ENCODE measurements around the gene APEH.

- no peak for TF ChIP-seq KDM2B (CRISPR knock-in tag; IDR thresholded peaks at IDR 0.05)
- TF ChIP-seq MAX (CRISPR knock-in tag; IDR thresholded peaks at IDR 0.05): no peak
- TF ChIP-seq, protein P1, sequence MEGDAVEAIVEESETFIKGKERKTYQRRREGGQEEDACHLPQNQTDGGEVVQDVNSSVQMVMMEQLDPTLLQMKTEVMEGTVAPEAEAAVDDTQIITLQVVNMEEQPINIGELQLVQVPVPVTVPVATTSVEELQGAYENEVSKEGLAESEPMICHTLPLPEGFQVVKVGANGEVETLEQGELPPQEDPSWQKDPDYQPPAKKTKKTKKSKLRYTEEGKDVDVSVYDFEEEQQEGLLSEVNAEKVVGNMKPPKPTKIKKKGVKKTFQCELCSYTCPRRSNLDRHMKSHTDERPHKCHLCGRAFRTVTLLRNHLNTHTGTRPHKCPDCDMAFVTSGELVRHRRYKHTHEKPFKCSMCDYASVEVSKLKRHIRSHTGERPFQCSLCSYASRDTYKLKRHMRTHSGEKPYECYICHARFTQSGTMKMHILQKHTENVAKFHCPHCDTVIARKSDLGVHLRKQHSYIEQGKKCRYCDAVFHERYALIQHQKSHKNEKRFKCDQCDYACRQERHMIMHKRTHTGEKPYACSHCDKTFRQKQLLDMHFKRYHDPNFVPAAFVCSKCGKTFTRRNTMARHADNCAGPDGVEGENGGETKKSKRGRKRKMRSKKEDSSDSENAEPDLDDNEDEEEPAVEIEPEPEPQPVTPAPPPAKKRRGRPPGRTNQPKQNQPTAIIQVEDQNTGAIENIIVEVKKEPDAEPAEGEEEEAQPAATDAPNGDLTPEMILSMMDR (IDR thresholded peaks at IDR 0.05 in 2 of 3, conservative IDR thresholded peaks at IDR 0.05 in 1 of 3; ENCODE audit: insufficient read depth in 2 of 3, low read depth in 1 of 3, low read length in 3 of 3): no peak
- no peak for TF ChIP-seq MAFK (IDR thresholded peaks at IDR 0.05; ENCODE audit: low read length)
- TF ChIP-seq NR3C1 (CRISPR knock-in tag; IDR thresholded peaks at IDR 0.05): no peak
- TF ChIP-seq ZNF316 (IDR thresholded peaks at IDR 0.05): no peak
- no peak for TF ChIP-seq TAF1 (IDR thresholded peaks at IDR 0.05; ENCODE audit: control insufficient read depth, extremely low read depth, insufficient read depth, low read length, severe bottlenecking)
Observed at GRCh38 chr3:49716169-49716568, 42.0 kb downstream of the APEH start.
